Type B pancreatic cell (in vitro differentiated cells): ENCODE measurements around the gene LTBP4. TPM values are rescaled to one million over a fixed set of nuclear protein-coding genes. Genes with fewer than 3 reads are reported as not detected.
A peak's percentile ranks its signal among the peaks of the same experiment; 100 is the strongest.

ENCODE experiments used
- DNase-seq: peaks from one replicate; pipeline ENCODE4 v3.0.0; 2021; ENCODE audit warnings: mixed read lengths; ENCODE audit not compliant: unreplicated experiment; ENCODE audit errors: extremely low spot score
- H3K27ac Mint-ChIP-seq: 2 replicates; pipeline ENCODE4 v1.8.0; 2021; ENCODE audit warnings: mild to moderate bottlenecking, mixed read lengths
- H3K27me3 Mint-ChIP-seq: 2 replicates; pipeline ENCODE4 v1.8.0; 2021; ENCODE audit warnings: mixed read lengths
- H3K36me3 Mint-ChIP-seq: 2 replicates; pipeline ENCODE4 v1.8.0; 2021; ENCODE audit warnings: mixed read lengths
- H3K4me1 Mint-ChIP-seq: one replicate; pipeline ENCODE4 v1.8.0; 2021; ENCODE audit warnings: mixed read lengths; ENCODE audit not compliant: unreplicated experiment
- H3K4me3 Mint-ChIP-seq: 2 replicates; pipeline ENCODE4 v1.8.0; 2021; ENCODE audit warnings: mild to moderate bottlenecking, mixed read lengths
- H3K9me3 Mint-ChIP-seq: 2 replicates; pipeline ENCODE4 v1.8.0; 2021; ENCODE audit warnings: mixed read lengths
- CTCF ChIP-seq: fragments of 200-600 bp; sonication (generic); conservative IDR thresholded peaks from 2 replicates; pipeline ENCODE4 v1.5.0; 2021; ENCODE audit warnings: antibody characterized with exemption, mild to moderate bottlenecking
- total RNA-seq: library from RNA; stranded (reverse); gene quantifications from 2 replicates; pipeline ENCODE4 v1.2.1, GENCODE V29; 2021; ENCODE audit warnings: low replicate concordance

LTBP4 gene
- total RNA-seq, 1 donor from 2014 or later, result 145 TPM

GRCh38 chr19:40575326-40575725, 25.8 kb upstream of the LTBP4 start:
- TF ChIP-seq CTCF, result no peak
- peak overlapping the region; percentile 79 for H3K4me3 Mint-ChIP-seq
- DNase-seq, result no peak
- peaks cover 6% of the 10 kb centered on the region for H3K9me3 Mint-ChIP-seq
- peak overlapping the region; percentile 14 for H3K27ac Mint-ChIP-seq
- H3K36me3 Mint-ChIP-seq, result peaks cover 4% of the 10 kb centered on the region
- peaks cover 6% of the 10 kb centered on the region for H3K4me1 Mint-ChIP-seq
- H3K27me3 Mint-ChIP-seq, result peaks cover 6% of the 10 kb centered on the region

GRCh38 chr19:40576151-40576584, 25.0 kb upstream of the LTBP4 start:
- no peaks in the 10 kb centered on the region for H3K4me1 Mint-ChIP-seq
- TF ChIP-seq CTCF, result no peak
- no peak for DNase-seq
- no peaks in the 10 kb centered on the region for H3K36me3 Mint-ChIP-seq
- peak overlapping the region; percentile 90 for H3K4me3 Mint-ChIP-seq
- no peaks in the 10 kb centered on the region for H3K9me3 Mint-ChIP-seq
- no peak overlapping the region for H3K27ac Mint-ChIP-seq
- H3K27me3 Mint-ChIP-seq, result no peaks in the 10 kb centered on the region

- no peak for TF ChIP-seq CTCF
- no peaks in the 10 kb centered on the region for H3K4me1 Mint-ChIP-seq
- no peaks in the 10 kb centered on the region for H3K9me3 Mint-ChIP-seq
- H3K4me3 Mint-ChIP-seq, result peak within 1 kb of the TSS; percentile 90
- peak; percentile 94 for DNase-seq
- no peak within 1 kb of the TSS for H3K27ac Mint-ChIP-seq
- no peaks in the 10 kb centered on the region for H3K36me3 Mint-ChIP-seq
- H3K27me3 Mint-ChIP-seq, result no peaks in the 10 kb centered on the region
Measured at GRCh38 chr19:40576585-40577451, 24.4 kb upstream of the LTBP4 start, which contains the start of gene SHKBP1. TSS of gene SHKBP1 (plus strand) at chr19:40576873. CDS start at chr19:40576900, 27 bp downstream.

GRCh38 chr19:40578442-40578908, 22.7 kb upstream of the LTBP4 start:
- Mint-ChIP-seq H3K27me3 (no peaks in the 10 kb centered on the region), H3K27ac (no peak overlapping the region), H3K36me3 (peaks cover 4% of the 10 kb centered on the region), H3K4me3 (peak overlapping the region; percentile 90), H3K9me3 (no peaks in the 10 kb centered on the region), H3K4me1 (no peaks in the 10 kb centered on the region)
- TF ChIP-seq CTCF, result no peak
- no peak for DNase-seq

GRCh38 chr19:40580619-40581018, 20.6 kb upstream of the LTBP4 start:
- Mint-ChIP-seq H3K27ac (no peak overlapping the region), H3K4me3 (no peak overlapping the region), H3K36me3 (peaks cover 13% of the 10 kb centered on the region), H3K4me1 (no peaks in the 10 kb centered on the region), H3K27me3 (no peaks in the 10 kb centered on the region), H3K9me3 (no peaks in the 10 kb centered on the region)
- no peak for TF ChIP-seq CTCF
- DNase-seq, result no peak
